ENCODE results near the gene CTXN1. TPM values are rescaled to one million over a fixed set of nuclear protein-coding genes. Genes with fewer than 3 reads are reported as not detected.

Gene CTXN1
- total RNA-seq, 1 donor from 2014 or later = 90.6 TPM

GRCh38 chr19:7965921-7966665, 40.2 kb upstream of the CTXN1 start:
- Mint-ChIP-seq H3K27me3 (ENCODE audit: unreplicated experiment) (peaks cover 17% of the 10 kb centered on the region), H3K4me1 (ENCODE audit: low read depth, unreplicated experiment) (peaks cover 20% of the 10 kb centered on the region), H3K9me3 (ENCODE audit: unreplicated experiment) (peaks cover 15% of the 10 kb centered on the region), H3K27ac (ENCODE audit: unreplicated experiment) (peak overlapping the region; percentile 59), H3K4me3 (ENCODE audit: unreplicated experiment) (peak overlapping the region; percentile 10), H3K36me3 (ENCODE audit: unreplicated experiment) (peaks cover 5% of the 10 kb centered on the region)
- no peak for TF ChIP-seq CTCF (IDR thresholded peaks at IDR 0.05; ENCODE audit: partially characterized antibody, unreplicated experiment)
- no peak for DNase-seq

- peaks cover 13% of the 10 kb centered on the region for H3K27me3 Mint-ChIP-seq (ENCODE audit: unreplicated experiment)
- peaks cover 15% of the 10 kb centered on the region for H3K4me1 Mint-ChIP-seq (ENCODE audit: low read depth, unreplicated experiment)
- H3K36me3 Mint-ChIP-seq (ENCODE audit: unreplicated experiment) = peaks cover 5% of the 10 kb centered on the region
- DNase-seq = no peak
- H3K9me3 Mint-ChIP-seq (ENCODE audit: unreplicated experiment) = peaks cover 14% of the 10 kb centered on the region
- no peak for TF ChIP-seq CTCF (IDR thresholded peaks at IDR 0.05; ENCODE audit: partially characterized antibody, unreplicated experiment)
- H3K27ac Mint-ChIP-seq (ENCODE audit: unreplicated experiment) = peak overlapping the region; percentile 4
- H3K4me3 Mint-ChIP-seq (ENCODE audit: unreplicated experiment) = no peak overlapping the region
Observed at GRCh38 chr19:7965259-7965841, 39.4 kb upstream of the CTXN1 start.

GRCh38 chr19:7963566-7963965, 37.6 kb upstream of the CTXN1 start:
- no peak overlapping the region for H3K27ac Mint-ChIP-seq (ENCODE audit: unreplicated experiment)
- H3K36me3 Mint-ChIP-seq (ENCODE audit: unreplicated experiment) = peaks cover 5% of the 10 kb centered on the region
- H3K4me1 Mint-ChIP-seq (ENCODE audit: low read depth, unreplicated experiment) = peaks cover 3% of the 10 kb centered on the region
- no peak for TF ChIP-seq CTCF (IDR thresholded peaks at IDR 0.05; ENCODE audit: partially characterized antibody, unreplicated experiment)
- H3K4me3 Mint-ChIP-seq (ENCODE audit: unreplicated experiment) = no peak overlapping the region
- peaks cover 5% of the 10 kb centered on the region for H3K9me3 Mint-ChIP-seq (ENCODE audit: unreplicated experiment)
- no peak for DNase-seq
- peaks cover 6% of the 10 kb centered on the region for H3K27me3 Mint-ChIP-seq (ENCODE audit: unreplicated experiment)

- Mint-ChIP-seq H3K4me1 (ENCODE audit: low read depth, unreplicated experiment) (peaks cover 3% of the 10 kb centered on the region), H3K27ac (ENCODE audit: unreplicated experiment) (peak overlapping the region; percentile 64), H3K4me3 (ENCODE audit: unreplicated experiment) (no peak overlapping the region), H3K36me3 (ENCODE audit: unreplicated experiment) (peaks cover 5% of the 10 kb centered on the region), H3K9me3 (ENCODE audit: unreplicated experiment) (peaks cover 5% of the 10 kb centered on the region), H3K27me3 (ENCODE audit: unreplicated experiment) (peaks cover 9% of the 10 kb centered on the region)
- DNase-seq = no peak
- no peak for TF ChIP-seq CTCF (IDR thresholded peaks at IDR 0.05; ENCODE audit: partially characterized antibody, unreplicated experiment)
Observed at GRCh38 chr19:7962644-7963268, 36.8 kb upstream of the CTXN1 start.
